Ishikawa (cell line): ENCODE data around the gene INS.

Experiments used
- CEBPB ChIP-seq: IDR thresholded peaks from 2 replicates; pipeline ENCODE4 v1.6.1; 2012
- CREB1 ChIP-seq: IDR thresholded peaks from 2 replicates; pipeline ENCODE4 v1.6.1; 2012; ENCODE audit warnings: low read depth
- EGR1 ChIP-seq: IDR thresholded peaks from 2 replicates; pipeline ENCODE4 v1.6.1; 2012
- EP300 ChIP-seq: IDR thresholded peaks from 2 replicates; pipeline ENCODE4 v1.6.1; 2012; ENCODE audit warnings: borderline replicate concordance
- FOXM1 ChIP-seq: IDR thresholded peaks from 2 replicates; pipeline ENCODE4 v1.6.1; 2012; ENCODE audit warnings: low read depth, borderline replicate concordance
- MAX ChIP-seq: IDR thresholded peaks from 2 replicates; pipeline ENCODE4 v1.6.1; 2012
- NFIC ChIP-seq: IDR thresholded peaks from 2 replicates; pipeline ENCODE4 v1.6.1; 2012
- RAD21 ChIP-seq: IDR thresholded peaks from 2 replicates; pipeline ENCODE4 v1.6.1; 2012; ENCODE audit warnings: low read depth
- REST ChIP-seq: IDR thresholded peaks from 2 replicates; pipeline ENCODE4 v1.6.1; 2012; ENCODE audit warnings: low read depth, mild to moderate bottlenecking
- TAF1 ChIP-seq: IDR thresholded peaks from 2 replicates; pipeline ENCODE4 v1.6.1; 2012; ENCODE audit warnings: low read depth, mild to moderate bottlenecking
- TCF12 ChIP-seq: IDR thresholded peaks from 2 replicates; pipeline ENCODE4 v1.6.1; 2012; ENCODE audit warnings: low read depth
- TEAD4 ChIP-seq: IDR thresholded peaks from 2 replicates; pipeline ENCODE4 v1.6.1; 2012
- USF1 ChIP-seq: IDR thresholded peaks from 2 replicates; pipeline ENCODE4 v1.6.1; 2012
- YY1 ChIP-seq: IDR thresholded peaks from 2 replicates; pipeline ENCODE4 v1.6.1; 2012; ENCODE audit warnings: low read depth

DNA sequence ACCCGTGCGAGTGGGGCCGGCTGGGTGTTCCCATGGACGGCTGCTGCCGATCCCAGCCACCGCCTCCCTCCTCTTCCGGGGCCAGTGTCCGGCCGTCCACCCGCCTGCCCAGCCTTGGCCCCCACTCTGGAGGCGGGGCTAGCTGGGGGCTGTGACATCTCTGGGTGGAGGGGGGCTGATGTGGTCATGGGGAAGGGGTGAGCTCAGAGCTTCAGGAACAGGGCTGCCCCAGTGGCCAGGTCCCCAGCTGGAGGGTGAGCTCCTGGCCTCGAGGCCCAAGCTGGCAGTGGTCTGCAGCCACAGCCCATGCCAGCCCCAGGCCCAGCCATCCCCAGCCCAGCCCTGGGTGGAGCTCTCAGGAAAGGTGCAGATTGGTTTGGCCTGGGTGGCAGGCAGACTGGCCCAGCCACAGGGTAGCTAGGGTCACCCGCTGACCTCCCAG, 2.7 kb downstream of the INS start:
- TF ChIP-seq YY1 (no peak), TAF1 (no peak), EP300 (no peak), FOXM1 (no peak), NFIC (no peak), CREB1 (no peak), CEBPB (no peak), USF1 (no peak), RAD21 (no peak), REST (no peak), MAX (no peak), TEAD4 (no peak), EGR1 (no peak), TCF12 (no peak)
